PFSK-1 (cell line): ENCODE results near the gene UBE2E3.

ENCODE experiments used
- FOXP2 ChIP-seq: optimal IDR thresholded peaks from 2 replicates; pipeline ENCODE3; 2011; ENCODE audit warnings: borderline replicate concordance, control low read depth, inconsistent platforms; ENCODE audit not compliant: insufficient read depth; ENCODE audit errors: extremely low read length, extremely low read depth
- POLR2AphosphoS5 ChIP-seq: IDR thresholded peaks from 2 replicates; pipeline ENCODE4 v1.6.1; 2012; ENCODE audit warnings: low read depth, mild to moderate bottlenecking, control low read depth, low read length, moderate library complexity
- SIN3A ChIP-seq: IDR thresholded peaks from 2 replicates; pipeline ENCODE4 v1.6.1; 2012; ENCODE audit warnings: mild to moderate bottlenecking, low read length, moderate library complexity, borderline replicate concordance; ENCODE audit not compliant: insufficient read depth
- TAF1 ChIP-seq: IDR thresholded peaks from 2 replicates; pipeline ENCODE4 v1.6.1; 2012; ENCODE audit warnings: low read length, control low read depth, borderline replicate concordance; ENCODE audit not compliant: insufficient read depth
- TF ChIP-seq, protein P1 (sequence below), 2 experiments: IDR thresholded peaks; 2 replicates each; pipeline versions ENCODE4 v1.6.1 to v1.8.0; 2011 to 2012; ENCODE audit warnings: low read depth in 2 of 2, low read length in 2 of 2, control low read depth in 1 of 2, inconsistent platforms in 1 of 2, mild to moderate bottlenecking in 1 of 2, moderate library complexity in 1 of 2; ENCODE audit not compliant: insufficient read depth in 1 of 2

The UBE2E3 gene

DNA sequence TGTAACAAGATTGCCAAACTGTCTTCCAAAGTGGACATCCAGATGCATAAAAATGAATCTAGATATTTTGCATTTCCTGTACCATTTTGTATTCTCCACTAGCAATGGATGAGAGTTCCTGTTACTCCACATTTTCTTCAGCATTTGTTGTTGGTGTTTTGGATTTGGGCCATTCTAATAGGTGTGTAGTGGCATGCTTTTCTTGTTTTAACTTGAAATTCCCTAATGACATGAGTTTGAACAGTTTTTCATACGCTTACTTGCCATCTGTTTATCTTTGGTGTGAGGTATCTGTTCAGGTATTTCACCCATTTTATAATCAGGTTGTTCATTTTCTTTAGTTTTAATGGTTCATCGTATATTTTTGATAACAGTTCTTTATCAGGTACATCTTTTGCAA, 73.9 kb downstream of the UBE2E3 start:
- TF ChIP-seq POLR2AphosphoS5 (no peak), SIN3A (no peak), TAF1 (no peak), FOXP2 (no peak)
- TF ChIP-seq, protein P1, sequence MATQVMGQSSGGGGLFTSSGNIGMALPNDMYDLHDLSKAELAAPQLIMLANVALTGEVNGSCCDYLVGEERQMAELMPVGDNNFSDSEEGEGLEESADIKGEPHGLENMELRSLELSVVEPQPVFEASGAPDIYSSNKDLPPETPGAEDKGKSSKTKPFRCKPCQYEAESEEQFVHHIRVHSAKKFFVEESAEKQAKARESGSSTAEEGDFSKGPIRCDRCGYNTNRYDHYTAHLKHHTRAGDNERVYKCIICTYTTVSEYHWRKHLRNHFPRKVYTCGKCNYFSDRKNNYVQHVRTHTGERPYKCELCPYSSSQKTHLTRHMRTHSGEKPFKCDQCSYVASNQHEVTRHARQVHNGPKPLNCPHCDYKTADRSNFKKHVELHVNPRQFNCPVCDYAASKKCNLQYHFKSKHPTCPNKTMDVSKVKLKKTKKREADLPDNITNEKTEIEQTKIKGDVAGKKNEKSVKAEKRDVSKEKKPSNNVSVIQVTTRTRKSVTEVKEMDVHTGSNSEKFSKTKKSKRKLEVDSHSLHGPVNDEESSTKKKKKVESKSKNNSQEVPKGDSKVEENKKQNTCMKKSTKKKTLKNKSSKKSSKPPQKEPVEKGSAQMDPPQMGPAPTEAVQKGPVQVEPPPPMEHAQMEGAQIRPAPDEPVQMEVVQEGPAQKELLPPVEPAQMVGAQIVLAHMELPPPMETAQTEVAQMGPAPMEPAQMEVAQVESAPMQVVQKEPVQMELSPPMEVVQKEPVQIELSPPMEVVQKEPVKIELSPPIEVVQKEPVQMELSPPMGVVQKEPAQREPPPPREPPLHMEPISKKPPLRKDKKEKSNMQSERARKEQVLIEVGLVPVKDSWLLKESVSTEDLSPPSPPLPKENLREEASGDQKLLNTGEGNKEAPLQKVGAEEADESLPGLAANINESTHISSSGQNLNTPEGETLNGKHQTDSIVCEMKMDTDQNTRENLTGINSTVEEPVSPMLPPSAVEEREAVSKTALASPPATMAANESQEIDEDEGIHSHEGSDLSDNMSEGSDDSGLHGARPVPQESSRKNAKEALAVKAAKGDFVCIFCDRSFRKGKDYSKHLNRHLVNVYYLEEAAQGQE (IDR thresholded peaks at IDR 0.05; ENCODE audit: insufficient read depth in 1 of 2, low read depth in 2 of 2, low read length in 2 of 2): no peak

DNA sequence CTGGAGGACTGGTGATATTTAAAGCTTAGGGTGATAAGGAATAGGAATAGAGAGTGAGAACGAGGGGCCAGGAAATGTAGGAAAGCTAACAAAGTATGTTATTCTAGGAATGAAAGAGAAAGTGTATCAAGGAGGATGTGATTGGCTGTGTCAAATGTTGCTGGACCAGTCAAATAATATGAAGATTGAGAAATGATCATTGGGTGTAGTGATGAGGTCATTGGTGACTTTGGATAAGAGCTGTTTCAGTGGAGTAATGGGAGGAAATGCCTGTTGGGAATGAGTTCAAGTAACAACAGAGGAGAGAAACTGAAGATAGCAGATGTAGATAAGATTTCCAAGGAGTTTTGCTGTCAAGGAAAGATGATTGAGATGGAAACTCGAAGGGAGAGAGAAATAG, 74.4 kb downstream of the UBE2E3 start:
- TF ChIP-seq SIN3A (no peak), FOXP2 (no peak), TAF1 (no peak), POLR2AphosphoS5 (no peak)
- TF ChIP-seq, protein P1 (IDR thresholded peaks at IDR 0.05; ENCODE audit: insufficient read depth in 1 of 2, low read depth in 2 of 2, low read length in 2 of 2): no peak

DNA sequence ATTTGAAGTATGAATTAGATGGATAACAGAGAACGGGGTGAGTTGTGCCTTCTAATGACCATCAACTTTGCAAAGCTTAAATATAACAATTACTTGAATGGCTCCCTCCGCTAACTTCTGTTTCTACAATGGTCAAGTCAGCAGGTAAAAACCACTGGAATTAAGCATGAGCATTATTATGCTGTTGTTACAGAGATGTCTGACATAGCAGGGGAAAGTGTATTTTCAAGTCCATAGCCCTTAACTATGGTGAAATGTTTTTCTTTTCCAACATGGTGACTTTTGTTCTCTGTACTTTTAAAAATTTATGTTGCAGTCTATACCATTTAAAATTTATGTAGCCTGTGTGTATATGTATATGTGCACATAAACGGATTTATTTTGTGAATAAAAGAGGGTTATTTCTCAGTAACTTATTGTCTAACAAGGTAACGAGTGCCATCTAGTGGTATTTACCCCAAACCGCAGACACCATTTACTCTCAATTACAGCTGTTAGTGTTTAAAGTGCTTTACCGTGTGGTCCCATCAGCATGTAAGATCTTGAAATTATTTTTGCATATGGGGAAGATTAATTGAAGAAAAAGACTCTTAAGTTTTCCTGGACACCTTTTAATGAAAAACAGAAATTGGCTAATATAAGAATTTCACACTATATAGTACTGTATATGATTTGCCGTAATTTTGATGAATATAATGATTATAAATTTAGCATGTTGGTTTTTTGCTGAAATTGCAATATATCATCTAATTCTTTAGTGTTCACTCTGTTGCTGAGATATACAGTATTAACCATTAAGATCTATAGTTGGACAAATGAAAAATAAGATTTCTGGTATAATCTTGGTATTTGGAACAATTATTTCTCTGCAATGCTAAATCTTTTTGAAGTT, 78.2 kb downstream of the UBE2E3 start:
- TF ChIP-seq, protein P1 (IDR thresholded peaks at IDR 0.05; ENCODE audit: insufficient read depth in 1 of 2, low read depth in 2 of 2, low read length in 2 of 2): no peak
- TF ChIP-seq POLR2AphosphoS5 (no peak), TAF1 (no peak), FOXP2 (no peak), SIN3A (no peak)

DNA sequence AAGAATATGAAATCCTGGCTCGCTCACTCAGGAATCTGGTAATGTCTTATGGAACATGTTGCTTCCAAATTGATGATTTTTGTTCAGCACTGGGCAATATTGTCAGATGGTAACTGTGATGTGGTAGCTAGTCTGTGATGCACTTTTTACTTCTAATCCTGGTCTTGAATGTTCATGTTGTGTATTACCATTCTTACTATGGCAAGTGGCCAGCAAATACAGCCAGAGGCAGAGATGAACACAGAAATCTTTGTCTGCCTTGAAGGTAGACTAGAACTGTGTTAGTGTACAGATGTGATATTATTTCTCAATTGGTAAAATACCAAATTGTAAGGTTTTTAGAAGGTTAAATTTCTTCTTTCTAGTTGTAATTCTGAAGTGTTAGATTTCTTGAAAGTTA, 83.3 kb downstream of the UBE2E3 start:
- TF ChIP-seq, protein P1 (IDR thresholded peaks at IDR 0.05; ENCODE audit: insufficient read depth in 1 of 2, low read depth in 2 of 2, low read length in 2 of 2): no peak
- no peak for TF ChIP-seq FOXP2

DNA sequence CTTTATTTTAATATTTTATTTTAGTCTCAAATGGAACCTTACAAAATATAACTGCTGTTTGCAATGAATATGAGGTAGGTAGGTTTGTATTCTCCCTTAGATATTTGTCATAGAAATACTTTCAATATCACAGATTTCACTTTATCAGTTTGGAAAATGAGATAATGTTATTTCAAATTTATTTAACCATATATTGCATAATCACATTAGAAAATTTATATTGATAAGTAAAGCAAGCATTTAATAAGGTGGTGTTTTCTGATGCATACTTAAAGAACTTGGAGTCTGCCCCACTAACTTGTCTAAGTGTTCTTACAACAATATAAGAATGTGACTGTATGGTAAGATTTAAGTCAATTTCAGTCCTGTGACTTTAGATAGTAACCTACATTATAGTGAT, 85.1 kb downstream of the UBE2E3 start:
- TF ChIP-seq FOXP2: no peak
- TF ChIP-seq TAF1: no peak
- no peak for TF ChIP-seq SIN3A
- TF ChIP-seq, protein P1 (IDR thresholded peaks at IDR 0.05; ENCODE audit: insufficient read depth in 1 of 2, low read depth in 2 of 2, low read length in 2 of 2): no peak
- no peak for TF ChIP-seq POLR2AphosphoS5
